ENCODE data around the gene DNAJC13. TPM values are rescaled to one million over a fixed set of nuclear protein-coding genes. Genes with fewer than 3 reads are reported as not detected.

The DNAJC13 gene
- total RNA-seq, 1 donor, result 19.1 TPM

GRCh38 chr3:132570016-132570415 is 152.7 kb downstream of the DNAJC13 start:
- DNase-seq (ENCODE audit: low read depth in 2 of 3, low spot score in 2 of 3), result no peak

- no peak for DNase-seq (ENCODE audit: low read depth in 2 of 3, low spot score in 2 of 3)
Observed at GRCh38 chr3:132573797-132574211, 156.5 kb downstream of the DNAJC13 start.

GRCh38 chr3:132587401-132587800 is 170.1 kb downstream of the DNAJC13 start:
- DNase-seq (ENCODE audit: low read depth in 2 of 3, low spot score in 2 of 3), result no peak

Other genes with a start within 250 kb of the DNAJC13 start
- 0.27 TPM for gene ACP3, start 100.1 kb upstream of the DNAJC13 start, total RNA-seq
- gene ACKR4, start 179.8 kb downstream of the DNAJC13 start, total RNA-seq, result under 0.01 TPM
- 17.8 TPM for gene ACAD11, start 242.3 kb downstream of the DNAJC13 start, total RNA-seq
- gene UBA5, start 242.8 kb downstream of the DNAJC13 start, total RNA-seq, result 28.8 TPM